ENCODE results near the gene CTNNB1. TPM values are rescaled to one million over a fixed set of nuclear protein-coding genes. Genes with fewer than 3 reads are reported as not detected.

Gene CTNNB1
- total RNA-seq, 1 donor from 2014 or later = 305 TPM

GRCh38 chr3:41223691-41224090 is 24.4 kb downstream of the CTNNB1 start:
- no peak for DNase-seq
- intact Hi-C loops (cut with DNase I) = no loop called here
- no peak for ATAC-seq
- H3K9me3 ChIP-seq = no peaks in the 10 kb centered on the region
- H3K4me3 ChIP-seq = no peak overlapping the region
- no peak overlapping the region for H3K27ac ChIP-seq
- no peaks in the 10 kb centered on the region for H3K27me3 ChIP-seq
- H3K36me3 ChIP-seq = peaks cover 51% of the 10 kb centered on the region
- TF ChIP-seq, protein P1, sequence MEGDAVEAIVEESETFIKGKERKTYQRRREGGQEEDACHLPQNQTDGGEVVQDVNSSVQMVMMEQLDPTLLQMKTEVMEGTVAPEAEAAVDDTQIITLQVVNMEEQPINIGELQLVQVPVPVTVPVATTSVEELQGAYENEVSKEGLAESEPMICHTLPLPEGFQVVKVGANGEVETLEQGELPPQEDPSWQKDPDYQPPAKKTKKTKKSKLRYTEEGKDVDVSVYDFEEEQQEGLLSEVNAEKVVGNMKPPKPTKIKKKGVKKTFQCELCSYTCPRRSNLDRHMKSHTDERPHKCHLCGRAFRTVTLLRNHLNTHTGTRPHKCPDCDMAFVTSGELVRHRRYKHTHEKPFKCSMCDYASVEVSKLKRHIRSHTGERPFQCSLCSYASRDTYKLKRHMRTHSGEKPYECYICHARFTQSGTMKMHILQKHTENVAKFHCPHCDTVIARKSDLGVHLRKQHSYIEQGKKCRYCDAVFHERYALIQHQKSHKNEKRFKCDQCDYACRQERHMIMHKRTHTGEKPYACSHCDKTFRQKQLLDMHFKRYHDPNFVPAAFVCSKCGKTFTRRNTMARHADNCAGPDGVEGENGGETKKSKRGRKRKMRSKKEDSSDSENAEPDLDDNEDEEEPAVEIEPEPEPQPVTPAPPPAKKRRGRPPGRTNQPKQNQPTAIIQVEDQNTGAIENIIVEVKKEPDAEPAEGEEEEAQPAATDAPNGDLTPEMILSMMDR (IDR thresholded peaks at IDR 0.05) = no peak
- H3K4me1 ChIP-seq = peaks cover 40% of the 10 kb centered on the region

DNA sequence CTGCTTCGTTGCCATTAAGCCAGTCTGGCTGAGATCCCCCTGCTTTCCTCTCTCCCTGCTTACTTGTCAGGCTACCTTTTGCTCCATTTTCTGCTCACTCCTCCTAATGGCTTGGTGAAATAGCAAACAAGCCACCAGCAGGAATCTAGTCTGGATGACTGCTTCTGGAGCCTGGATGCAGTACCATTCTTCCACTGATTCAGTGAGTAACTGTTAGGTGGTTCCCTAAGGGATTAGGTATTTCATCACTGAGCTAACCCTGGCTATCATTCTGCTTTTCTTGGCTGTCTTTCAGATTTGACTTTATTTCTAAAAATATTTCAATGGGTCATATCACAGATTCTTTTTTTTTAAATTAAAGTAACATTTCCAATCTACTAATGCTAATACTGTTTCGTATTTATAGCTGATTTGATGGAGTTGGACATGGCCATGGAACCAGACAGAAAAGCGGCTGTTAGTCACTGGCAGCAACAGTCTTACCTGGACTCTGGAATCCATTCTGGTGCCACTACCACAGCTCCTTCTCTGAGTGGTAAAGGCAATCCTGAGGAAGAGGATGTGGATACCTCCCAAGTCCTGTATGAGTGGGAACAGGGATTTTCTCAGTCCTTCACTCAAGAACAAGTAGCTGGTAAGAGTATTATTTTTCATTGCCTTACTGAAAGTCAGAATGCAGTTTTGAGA is 25.0 kb downstream of the CTNNB1 start:
- Histone ChIP-seq H3K4me3 (no peak overlapping the region), H3K27me3 (no peaks in the 10 kb centered on the region), H3K9me3 (no peaks in the 10 kb centered on the region), H3K27ac (no peak overlapping the region), H3K36me3 (peaks cover 57% of the 10 kb centered on the region), H3K4me1 (peaks cover 39% of the 10 kb centered on the region)
- intact Hi-C loops (cut with DNase I) = no loop called here
- TF ChIP-seq, protein P1 (IDR thresholded peaks at IDR 0.05) = no peak
- ATAC-seq (no peak), DNase-seq (no peak)

DNA sequence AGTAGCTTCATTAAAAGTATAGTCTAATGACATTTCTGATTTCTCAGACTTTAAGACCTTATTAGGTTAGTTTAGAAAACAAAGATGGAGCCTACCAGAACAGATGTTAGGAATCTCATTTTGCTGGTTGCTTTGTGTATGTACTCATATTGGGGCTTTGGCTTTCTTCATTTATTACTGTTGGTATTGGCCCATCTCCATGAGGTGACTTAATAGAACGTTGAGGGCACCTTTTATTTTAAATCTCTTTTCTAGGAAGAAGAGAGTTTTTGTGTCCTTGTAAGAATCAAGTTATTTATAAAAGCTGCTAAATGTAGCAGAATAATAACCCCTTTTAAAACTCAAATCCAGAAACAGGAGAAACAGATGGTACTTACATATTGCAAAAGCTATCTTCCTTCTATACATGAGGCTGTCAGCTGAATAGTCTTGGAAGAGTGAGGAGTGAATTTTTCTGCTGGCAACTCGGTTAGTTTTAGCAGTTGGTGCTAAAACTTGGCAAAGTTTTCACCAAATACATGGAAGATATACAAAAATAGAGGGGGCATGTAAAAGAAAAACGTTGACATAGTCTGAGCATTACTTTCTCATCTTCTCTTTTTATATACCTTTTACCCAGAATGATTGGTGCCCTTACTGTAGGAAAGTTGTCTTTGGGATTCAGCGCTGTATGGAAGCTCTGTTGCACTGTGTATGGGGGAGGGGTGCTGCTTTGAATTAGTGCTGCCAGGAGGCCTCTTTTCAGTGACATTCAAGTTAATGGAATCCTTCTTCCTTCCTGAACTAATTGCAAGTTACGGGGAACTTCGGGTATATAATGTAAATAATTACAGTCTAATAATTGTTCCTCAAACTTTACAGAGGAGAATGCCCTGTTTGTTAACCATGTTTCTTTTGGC is 35.8 kb downstream of the CTNNB1 start:
- ATAC-seq (no peak), DNase-seq (no peak)
- intact Hi-C loops (cut with DNase I) = no loop called here
- Histone ChIP-seq H3K9me3 (no peaks in the 10 kb centered on the region), H3K4me1 (no peaks in the 10 kb centered on the region), H3K27ac (no peak overlapping the region), H3K36me3 (peaks cover 95% of the 10 kb centered on the region), H3K4me3 (no peak overlapping the region), H3K27me3 (no peaks in the 10 kb centered on the region)
- TF ChIP-seq, protein P1 (IDR thresholded peaks at IDR 0.05) = no peak

DNA sequence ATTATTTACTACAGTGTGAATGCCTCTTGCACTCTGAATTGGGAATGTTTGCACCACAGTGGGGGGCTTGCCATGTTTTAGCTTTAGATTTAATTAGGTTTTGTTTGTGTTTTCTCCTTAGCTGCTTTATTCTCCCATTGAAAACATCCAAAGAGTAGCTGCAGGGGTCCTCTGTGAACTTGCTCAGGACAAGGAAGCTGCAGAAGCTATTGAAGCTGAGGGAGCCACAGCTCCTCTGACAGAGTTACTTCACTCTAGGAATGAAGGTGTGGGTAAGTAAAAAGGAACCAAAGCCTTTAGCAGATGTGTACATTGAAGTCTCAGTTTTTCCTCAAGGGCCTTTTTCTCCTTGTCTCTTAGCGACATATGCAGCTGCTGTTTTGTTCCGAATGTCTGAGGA is 36.9 kb downstream of the CTNNB1 start:
- TF ChIP-seq, protein P1 (IDR thresholded peaks at IDR 0.05) = no peak
- Histone ChIP-seq H3K36me3 (peaks cover 96% of the 10 kb centered on the region), H3K4me1 (no peaks in the 10 kb centered on the region), H3K27me3 (no peaks in the 10 kb centered on the region), H3K27ac (no peak overlapping the region), H3K9me3 (no peaks in the 10 kb centered on the region), H3K4me3 (no peak overlapping the region)
- DNase-seq (no peak), ATAC-seq (no peak)
- intact Hi-C loops (cut with DNase I) = no loop called here

DNA sequence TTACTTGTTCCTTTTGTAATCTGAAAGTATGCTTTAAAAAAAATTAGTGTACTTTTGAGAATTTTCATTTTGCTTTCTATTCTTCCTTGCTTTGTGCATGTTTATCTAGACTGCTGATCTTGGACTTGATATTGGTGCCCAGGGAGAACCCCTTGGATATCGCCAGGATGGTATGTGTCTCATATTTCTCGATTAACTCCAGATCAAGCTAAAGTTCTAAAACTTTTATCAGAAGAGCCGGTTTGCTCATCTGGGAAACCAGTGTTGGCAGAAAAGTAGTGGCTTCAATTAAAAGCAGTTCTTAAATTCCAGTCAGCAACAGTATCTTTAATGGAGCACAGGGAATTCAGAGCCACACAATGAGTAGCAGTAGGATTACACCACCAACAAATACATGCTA is 38.6 kb downstream of the CTNNB1 start:
- Histone ChIP-seq H3K27ac (no peak overlapping the region), H3K9me3 (no peaks in the 10 kb centered on the region), H3K27me3 (no peaks in the 10 kb centered on the region), H3K4me1 (no peaks in the 10 kb centered on the region), H3K4me3 (no peak overlapping the region), H3K36me3 (peaks cover 91% of the 10 kb centered on the region)
- intact Hi-C loops (cut with DNase I) = no loop called here
- TF ChIP-seq, protein P1 (IDR thresholded peaks at IDR 0.05) = no peak
- ATAC-seq (no peak), DNase-seq (no peak)

Data from upper lobe of right lung (tissue), 1 donor.